GM15510 (cell line): ENCODE measurements around the gene HAPLN3.

Experiments
- POLR2A ChIP-seq: IDR thresholded peaks from 3 replicates; pipeline ENCODE4 v1.6.1; 2011; ENCODE audit warnings: borderline replicate concordance; ENCODE audit not compliant: insufficient read length; ENCODE audit errors: extremely low read depth

Gene HAPLN3

GRCh38 chr15:88880944-88881740 is 14.2 kb downstream of the HAPLN3 start:
- no peak for TF ChIP-seq POLR2A

GRCh38 chr15:88878720-88879184 is 16.6 kb downstream of the HAPLN3 start:
- no peak for TF ChIP-seq POLR2A

GRCh38 chr15:88877906-88878305 is 17.4 kb downstream of the HAPLN3 start:
- no peak for TF ChIP-seq POLR2A

GRCh38 chr15:88877415-88877814 is 17.9 kb downstream of the HAPLN3 start:
- no peak for TF ChIP-seq POLR2A

- TF ChIP-seq POLR2A, result no peak
Observed at GRCh38 chr15:88876573-88876972, 18.8 kb downstream of the HAPLN3 start.

GRCh38 chr15:88874684-88875083 is 20.7 kb downstream of the HAPLN3 start:
- TF ChIP-seq POLR2A, result no peak

- no peak for TF ChIP-seq POLR2A
Observed at GRCh38 chr15:88874275-88874674, 21.1 kb downstream of the HAPLN3 start.

GRCh38 chr15:88873786-88874185 is 21.6 kb downstream of the HAPLN3 start:
- TF ChIP-seq POLR2A, result no peak

GRCh38 chr15:88872706-88873105 is 22.6 kb downstream of the HAPLN3 start:
- no peak for TF ChIP-seq POLR2A

GRCh38 chr15:88872106-88872505 is 23.2 kb downstream of the HAPLN3 start:
- no peak for TF ChIP-seq POLR2A

- TF ChIP-seq POLR2A, result no peak
Observed at GRCh38 chr15:88871313-88871712, 24.0 kb downstream of the HAPLN3 start.

GRCh38 chr15:88866295-88866881 is 29.0 kb downstream of the HAPLN3 start:
- TF ChIP-seq POLR2A, result no peak

GRCh38 chr15:88865498-88866099 is 29.7 kb downstream of the HAPLN3 start:
- TF ChIP-seq POLR2A, result no peak

- no peak for TF ChIP-seq POLR2A
Observed at GRCh38 chr15:88864861-88865497, 30.4 kb downstream of the HAPLN3 start.

GRCh38 chr15:88863412-88863811 is 31.9 kb downstream of the HAPLN3 start:
- TF ChIP-seq POLR2A, result no peak
